GM21381 (cell line): ENCODE data around the gene SLC29A1.
"Not testable (repeated sequence)": the region's sequence is repeated elsewhere in the genome, so short reads cannot be mapped to it uniquely, and the experiment has no call there.

Experiments
- ATAC-seq: cut with Tn5 transposase; IDR thresholded peaks from one replicate; pipeline ENCODE4 v1.9.1; 2021; ENCODE audit warnings: mild to moderate bottlenecking, moderate library complexity; ENCODE audit not compliant: unreplicated experiment

SLC29A1 gene

GRCh38 chr6:44193307-44193910 is 30.0 kb upstream of the SLC29A1 start:
- no peak for ATAC-seq

GRCh38 chr6:44194326-44194725 is 29.1 kb upstream of the SLC29A1 start:
- ATAC-seq = no peak

GRCh38 chr6:44196351-44196750 is 27.0 kb upstream of the SLC29A1 start:
- not testable (repeated sequence) for ATAC-seq

GRCh38 chr6:44198684-44199083 is 24.7 kb upstream of the SLC29A1 start:
- no peak for ATAC-seq

- no peak for ATAC-seq
These were observed 23.5 kb upstream of the SLC29A1 start for GRCh38 chr6:44199883-44200282.

- ATAC-seq = no peak
These were observed 22.2 kb upstream of the SLC29A1 start for GRCh38 chr6:44201200-44201599.

- no peak for ATAC-seq
These were observed 21.6 kb upstream of the SLC29A1 start for GRCh38 chr6:44201638-44202303.

GRCh38 chr6:44202332-44202971 is 20.9 kb upstream of the SLC29A1 start:
- ATAC-seq = no peak

GRCh38 chr6:44202972-44203750 is 20.2 kb upstream of the SLC29A1 start:
- no peak for ATAC-seq

- ATAC-seq = no peak
These were observed 19.4 kb upstream of the SLC29A1 start for GRCh38 chr6:44203955-44204354.

- no peak for ATAC-seq
These were observed 15.4 kb upstream of the SLC29A1 start for GRCh38 chr6:44207966-44208365.

- ATAC-seq = no peak
These were observed 12.1 kb upstream of the SLC29A1 start for GRCh38 chr6:44211284-44211683.

GRCh38 chr6:44214307-44214706 is 9.1 kb upstream of the SLC29A1 start:
- ATAC-seq = no peak

GRCh38 chr6:44216677-44217331 is 6.6 kb upstream of the SLC29A1 start, which contains the start of gene MYMX:
Gene MYMX (plus strand): TSS chr6:44216926. CDS start chr6:44217472, 546 bp downstream.
- ATAC-seq = no peak

- ATAC-seq = no peak
These were observed 5.9 kb upstream of the SLC29A1 start for GRCh38 chr6:44217332-44218143.

GRCh38 chr6:44219053-44219814 is 4.2 kb upstream of the SLC29A1 start:
- peak; percentile 45 for ATAC-seq

- ATAC-seq = no peak
These were observed 3.3 kb upstream of the SLC29A1 start for GRCh38 chr6:44219815-44220784.

- no peak for ATAC-seq
These were observed 2.5 kb upstream of the SLC29A1 start for GRCh38 chr6:44220913-44221290.
